ENCODE measurements around the gene ARHGEF12.
A peak's percentile ranks its signal among the peaks of the same experiment; 100 is the strongest.

Gene ARHGEF12

DNA sequence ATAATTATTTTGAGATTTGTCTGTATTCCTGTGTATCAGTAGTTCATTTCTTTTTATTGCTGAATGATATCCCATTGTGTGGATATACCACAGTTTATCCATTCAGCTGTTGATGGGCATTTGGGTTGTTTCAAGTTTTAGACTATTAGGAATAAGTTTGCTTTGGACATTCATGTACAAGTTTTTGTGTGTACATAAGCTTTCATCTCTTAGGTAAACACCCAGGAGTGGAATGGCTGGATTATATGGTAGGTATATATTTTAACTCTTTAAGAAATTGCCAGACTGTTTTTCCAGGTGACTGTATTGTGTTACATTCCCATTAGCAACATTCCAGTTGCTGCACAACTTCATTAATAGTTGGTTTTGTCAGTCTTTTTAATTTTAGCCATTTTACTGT, 52.0 kb downstream of the ARHGEF12 start:
- no peak for DNase-seq (ENCODE audit: low read depth)

DNA sequence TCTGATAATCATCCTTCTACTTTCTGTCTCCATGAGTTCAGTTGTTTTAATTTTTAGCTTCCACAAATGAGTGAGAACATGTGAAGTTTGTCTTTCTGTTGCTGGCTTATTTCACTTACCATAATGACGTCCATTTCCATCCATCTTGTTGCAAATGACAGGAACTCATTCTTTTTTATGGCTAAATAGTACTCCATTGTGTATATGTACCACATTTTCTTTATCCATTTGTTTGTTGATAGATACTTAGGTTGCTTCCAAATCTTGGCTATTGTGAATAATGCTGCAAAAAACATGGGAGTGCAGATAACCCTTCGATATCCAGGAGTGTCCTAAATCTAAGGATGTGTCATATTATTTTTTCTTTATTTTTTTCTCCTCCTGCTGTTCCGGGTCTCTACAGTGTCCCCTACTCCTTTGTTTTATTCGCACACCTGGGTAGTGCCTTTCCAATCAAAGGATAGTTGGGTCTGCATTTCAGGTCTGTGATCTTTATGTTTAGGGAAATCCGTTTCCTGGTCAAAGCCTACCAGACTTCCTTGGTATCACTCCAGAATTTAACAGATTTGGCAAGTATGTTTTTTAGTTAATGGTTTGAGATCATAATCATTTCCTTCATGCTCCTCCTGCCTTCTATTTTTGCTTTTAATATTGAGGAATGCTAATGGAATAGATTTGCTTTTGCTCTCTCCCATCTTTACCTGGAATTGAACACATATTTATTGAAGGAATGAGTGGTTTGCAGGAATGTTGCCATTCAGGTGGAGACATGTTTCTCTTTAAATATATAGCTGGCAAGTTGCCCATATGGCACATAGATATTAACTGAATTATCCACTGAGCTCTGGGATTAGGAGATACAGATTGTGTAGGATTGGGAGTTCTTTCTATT, 53.7 kb downstream of the ARHGEF12 start:
- no peak for DNase-seq (ENCODE audit: low read depth)

DNA sequence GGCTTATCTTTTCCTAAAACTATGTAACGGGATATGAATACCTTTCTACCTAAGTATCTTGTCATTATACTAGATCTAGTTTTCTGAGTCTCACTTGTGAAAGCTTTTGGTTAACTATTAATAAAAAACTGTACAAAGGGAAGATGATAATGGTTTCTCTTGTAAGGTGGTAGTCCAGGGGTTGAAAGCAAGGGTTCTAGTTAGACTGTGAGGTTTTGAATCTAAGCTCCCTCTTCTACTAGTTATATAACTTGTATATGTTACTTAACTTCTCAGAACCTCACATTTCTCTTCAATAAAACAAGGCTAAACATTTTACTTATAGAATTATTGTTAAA, 54.3 kb downstream of the ARHGEF12 start:
- no peak for DNase-seq (ENCODE audit: low read depth)

- no peak for DNase-seq (ENCODE audit: low read depth)
These were observed 55.1 kb downstream of the ARHGEF12 start for GRCh38 chr11:120391292-120391691.

DNA sequence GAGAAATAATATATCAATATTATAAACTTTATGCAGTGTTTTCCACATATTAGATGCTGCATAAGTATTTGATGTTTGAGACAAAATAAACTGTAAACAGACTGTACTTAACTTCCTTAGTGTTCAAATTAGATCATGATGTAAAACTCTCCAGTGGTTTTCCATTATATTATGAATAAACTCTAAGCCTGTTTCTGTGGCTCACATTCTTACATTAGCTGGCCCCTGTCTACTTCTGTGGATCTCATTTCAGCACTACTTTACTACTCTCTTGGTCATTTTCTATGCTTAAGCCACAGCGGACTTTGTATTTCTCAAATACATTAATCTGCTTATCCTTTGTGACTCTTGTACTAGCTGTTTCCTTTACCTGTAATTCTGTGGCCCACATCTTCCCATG, 55.6 kb downstream of the ARHGEF12 start:
- DNase-seq (ENCODE audit: low read depth), result no peak

- peak; percentile 62 for DNase-seq (ENCODE audit: low read depth)
These were observed 56.1 kb downstream of the ARHGEF12 start for GRCh38 chr11:120392314-120392713.

DNA sequence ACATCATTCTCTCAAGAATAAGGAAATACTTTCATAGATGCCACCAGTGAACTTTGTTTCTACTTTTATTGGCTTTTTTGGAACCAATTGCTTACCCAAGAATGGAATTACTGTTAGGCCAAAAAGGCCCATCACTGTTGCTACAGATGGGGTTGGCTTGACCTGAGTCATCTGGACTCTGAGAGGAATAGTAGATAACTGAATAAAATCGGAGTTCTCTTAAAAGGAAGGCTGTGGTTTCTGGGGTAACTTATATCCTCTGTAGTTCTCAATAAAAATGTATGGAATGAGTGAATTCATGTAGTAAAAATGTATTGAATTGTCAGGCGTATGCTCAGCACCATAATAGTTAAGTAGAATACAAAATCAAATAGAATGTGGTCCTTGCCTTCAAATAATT, 56.6 kb downstream of the ARHGEF12 start:
- DNase-seq (ENCODE audit: low read depth), result no peak

GRCh38 chr11:120394119-120394518, 57.9 kb downstream of the ARHGEF12 start:
- DNase-seq (ENCODE audit: low read depth), result no peak

GRCh38 chr11:120395778-120396177, 59.6 kb downstream of the ARHGEF12 start:
- DNase-seq (ENCODE audit: low read depth), result no peak

DNA sequence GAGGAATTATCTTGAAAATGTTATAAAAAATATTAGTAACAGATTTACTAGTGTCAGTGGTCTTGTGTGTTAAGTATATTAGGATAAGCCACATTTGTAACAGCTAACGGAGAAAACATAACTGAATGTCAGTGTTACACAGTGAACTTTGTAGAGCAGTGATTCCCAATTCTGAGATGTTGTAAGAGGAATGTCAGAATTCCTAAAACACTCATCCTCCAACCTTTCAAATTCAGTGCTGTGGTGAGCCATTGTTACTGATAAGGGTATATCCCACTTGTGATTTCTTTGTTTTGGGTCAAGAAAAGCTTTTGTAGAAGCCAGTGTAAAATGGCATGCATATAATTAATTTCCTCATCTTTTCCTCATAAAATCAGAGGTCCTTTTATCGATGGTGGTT, 61.9 kb downstream of the ARHGEF12 start:
- DNase-seq (ENCODE audit: low read depth), result peak; percentile 86

GRCh38 chr11:120399307-120399706, 63.1 kb downstream of the ARHGEF12 start:
- peak; percentile 66 for DNase-seq (ENCODE audit: low read depth)

DNA sequence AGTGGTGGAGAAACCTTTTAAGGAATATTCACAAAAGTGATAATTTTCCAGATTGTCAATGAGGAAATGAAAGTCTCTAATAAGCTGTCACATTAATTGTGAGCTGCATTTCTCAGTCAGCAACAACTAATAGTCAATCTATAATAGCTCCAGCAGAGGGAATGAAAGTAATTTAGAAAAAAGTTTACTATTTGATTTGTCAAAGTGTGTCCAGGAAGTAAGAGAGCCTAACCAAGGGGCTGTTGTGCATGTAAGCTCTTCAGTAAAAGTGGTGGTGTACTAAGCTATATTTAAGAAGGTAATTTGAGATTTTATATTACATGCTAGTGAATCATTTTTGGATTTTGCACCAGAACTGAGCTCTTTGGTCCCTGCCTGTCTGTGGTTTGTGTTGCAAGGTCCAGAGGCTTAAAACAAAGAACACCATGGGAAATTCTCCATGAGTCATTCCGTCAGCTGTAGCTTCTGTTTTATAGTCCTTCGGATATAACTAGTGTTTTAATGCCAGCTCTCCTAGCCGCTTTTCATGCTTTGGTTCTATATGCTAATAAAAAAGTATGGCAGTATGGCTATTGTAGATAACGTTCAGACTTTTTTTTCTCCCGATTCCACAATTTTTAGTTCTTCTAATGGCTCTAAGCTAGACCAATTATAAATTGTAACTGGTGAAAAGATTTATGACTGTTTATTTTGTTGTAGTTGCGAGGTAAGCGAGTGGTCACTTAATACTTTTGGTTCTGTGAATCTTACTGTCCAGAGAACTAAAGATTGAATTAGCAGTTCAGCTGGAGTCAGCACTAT, 64.6 kb downstream of the ARHGEF12 start:
- DNase-seq (ENCODE audit: low read depth), result peak; percentile 99

GRCh38 chr11:120401506-120401905, 65.3 kb downstream of the ARHGEF12 start:
- no peak for DNase-seq (ENCODE audit: low read depth)

- no peak for DNase-seq (ENCODE audit: low read depth)
These were observed 67.8 kb downstream of the ARHGEF12 start for GRCh38 chr11:120403966-120404365.

- no peak for DNase-seq (ENCODE audit: low read depth)
These were observed 68.3 kb downstream of the ARHGEF12 start for GRCh38 chr11:120404495-120404894.

DNA sequence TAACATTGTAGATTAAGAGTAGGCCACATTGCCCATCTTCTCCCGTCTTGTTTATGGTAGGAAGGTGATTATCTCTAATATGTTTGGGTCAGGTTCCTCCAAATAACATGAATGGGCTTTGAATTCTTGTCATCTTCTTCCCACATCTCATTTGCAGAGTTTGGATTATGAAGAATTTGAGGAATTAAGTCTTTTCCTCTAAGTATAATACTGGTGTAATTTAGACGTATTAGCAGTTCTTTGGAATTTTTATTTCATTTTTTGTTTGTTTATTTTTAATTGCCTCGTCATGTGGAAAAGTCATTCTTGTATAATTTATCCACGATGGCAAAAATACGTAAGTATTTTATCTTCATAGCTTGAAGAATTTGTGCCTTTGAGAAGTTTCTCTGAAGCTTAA, 73.4 kb downstream of the ARHGEF12 start:
- DNase-seq (ENCODE audit: low read depth), result no peak

DNA sequence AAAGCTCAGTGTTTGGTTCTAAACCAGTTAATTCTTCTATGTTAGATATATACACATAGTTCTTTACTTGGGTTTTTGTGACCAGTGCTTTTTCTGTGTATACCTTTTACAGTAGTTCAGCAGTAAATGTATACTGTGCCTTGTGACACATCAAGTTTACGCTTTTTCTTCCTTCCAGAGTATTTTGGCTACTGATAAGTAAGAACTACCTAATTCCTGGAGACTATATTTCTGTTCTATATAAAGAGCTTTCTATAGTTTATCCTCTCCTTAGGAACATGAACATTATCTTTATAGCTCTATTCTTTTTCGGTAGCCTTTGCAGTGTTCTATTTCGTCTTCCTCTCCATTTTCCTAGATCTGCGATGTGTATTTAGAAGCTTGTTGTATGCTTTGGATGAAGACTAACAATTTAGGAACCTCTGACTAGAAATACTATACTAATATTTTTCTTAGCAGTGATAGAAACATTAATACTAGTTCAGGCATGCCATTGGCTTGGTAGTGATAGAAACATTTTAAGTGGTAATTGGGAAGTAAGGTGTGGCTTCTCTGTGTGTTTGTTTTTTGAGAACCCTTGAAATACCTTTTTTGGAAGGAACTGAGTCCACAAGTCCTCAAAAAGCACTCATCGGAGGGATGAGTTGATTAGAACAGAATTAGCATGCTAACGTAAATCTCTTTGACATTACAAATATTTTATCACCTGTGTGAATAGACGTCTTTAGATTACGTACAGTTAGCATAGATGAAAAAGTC, 74.6 kb downstream of the ARHGEF12 start:
- DNase-seq (ENCODE audit: low read depth), result no peak

GRCh38 chr11:120413480-120413879, 77.3 kb downstream of the ARHGEF12 start:
- DNase-seq (ENCODE audit: low read depth), result peak; percentile 94

- no peak for DNase-seq (ENCODE audit: low read depth)
These were observed 84.4 kb downstream of the ARHGEF12 start for GRCh38 chr11:120420572-120420971.

GRCh38 chr11:120424185-120424969, 88.2 kb downstream of the ARHGEF12 start:
- no peak for DNase-seq (ENCODE audit: low read depth)

- DNase-seq (ENCODE audit: low read depth), result no peak
These were observed 88.7 kb downstream of the ARHGEF12 start for GRCh38 chr11:120424970-120425332.

DNA sequence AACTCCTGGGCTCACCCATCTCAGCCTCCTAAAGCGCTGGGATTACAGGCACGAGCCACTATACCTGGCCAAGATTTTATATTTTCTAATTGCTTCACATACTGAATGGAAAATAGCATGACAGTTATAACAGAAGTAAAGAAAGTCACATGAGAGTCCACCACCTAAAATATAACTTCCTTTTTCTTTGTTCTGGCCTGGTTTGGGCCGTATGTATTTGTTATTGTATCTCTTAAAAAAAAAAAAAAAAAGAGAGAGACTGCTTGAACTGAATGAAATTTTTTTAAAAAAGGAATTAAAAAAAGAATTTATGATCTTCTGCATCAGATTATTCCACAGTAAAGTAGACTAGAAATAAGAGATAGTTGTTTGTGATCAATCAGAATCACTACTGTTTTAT, 89.3 kb downstream of the ARHGEF12 start:
- DNase-seq (ENCODE audit: low read depth), result no peak
